GM21367 (cell line): Measurements from ENCODE around the gene MYRF.

Experiments
- ATAC-seq: cut with Tn5 transposase; IDR thresholded peaks from one replicate; pipeline ENCODE4 v1.9.1; 2021; ENCODE audit not compliant: unreplicated experiment

MYRF gene

DNA sequence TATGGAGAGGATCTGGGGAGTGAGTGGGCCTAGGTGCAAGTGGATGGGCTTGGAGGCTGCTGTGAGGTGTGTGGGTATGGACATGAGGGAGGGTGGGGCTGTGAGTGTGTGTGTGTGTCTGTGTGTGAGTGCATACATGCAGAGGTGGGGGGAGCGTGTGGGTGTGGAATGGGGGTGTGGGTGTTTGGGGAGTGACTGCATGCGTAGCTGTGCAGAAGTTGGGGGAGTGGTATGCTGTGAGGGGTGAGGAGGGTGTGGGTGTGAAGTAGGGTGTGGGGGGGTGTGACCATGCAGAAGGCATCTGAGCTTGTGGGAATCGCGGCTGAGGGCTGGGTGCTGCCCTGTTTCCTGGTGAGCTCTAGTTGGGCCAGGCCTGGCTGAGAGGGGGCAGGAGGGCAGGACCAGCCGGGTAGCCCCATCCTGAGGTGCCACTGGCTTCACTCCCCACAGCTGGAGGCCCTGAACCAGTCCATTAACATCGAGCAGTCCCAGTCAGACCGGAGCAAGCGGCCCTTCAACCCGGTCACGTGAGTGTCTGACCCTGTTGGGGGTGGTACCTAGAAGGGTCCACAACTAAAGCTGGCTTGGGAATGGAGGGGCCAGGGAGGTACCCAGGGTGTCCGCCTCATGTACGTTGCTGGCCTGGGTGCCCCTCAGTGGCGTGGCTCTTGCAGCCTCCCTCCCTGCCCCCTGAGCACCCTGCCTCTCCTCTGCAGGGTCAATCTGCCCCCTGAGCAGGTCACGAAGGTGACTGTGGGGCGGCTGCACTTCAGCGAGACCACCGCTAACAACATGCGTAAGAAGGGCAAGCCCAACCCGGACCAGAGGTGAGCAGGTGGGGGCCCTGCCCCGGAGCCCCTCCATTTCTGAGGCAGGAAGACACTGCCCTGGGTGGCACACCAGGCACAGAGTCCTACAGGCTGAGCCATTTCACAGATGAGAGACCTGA, 23.4 kb downstream of the MYRF start:
- no peak for ATAC-seq

DNA sequence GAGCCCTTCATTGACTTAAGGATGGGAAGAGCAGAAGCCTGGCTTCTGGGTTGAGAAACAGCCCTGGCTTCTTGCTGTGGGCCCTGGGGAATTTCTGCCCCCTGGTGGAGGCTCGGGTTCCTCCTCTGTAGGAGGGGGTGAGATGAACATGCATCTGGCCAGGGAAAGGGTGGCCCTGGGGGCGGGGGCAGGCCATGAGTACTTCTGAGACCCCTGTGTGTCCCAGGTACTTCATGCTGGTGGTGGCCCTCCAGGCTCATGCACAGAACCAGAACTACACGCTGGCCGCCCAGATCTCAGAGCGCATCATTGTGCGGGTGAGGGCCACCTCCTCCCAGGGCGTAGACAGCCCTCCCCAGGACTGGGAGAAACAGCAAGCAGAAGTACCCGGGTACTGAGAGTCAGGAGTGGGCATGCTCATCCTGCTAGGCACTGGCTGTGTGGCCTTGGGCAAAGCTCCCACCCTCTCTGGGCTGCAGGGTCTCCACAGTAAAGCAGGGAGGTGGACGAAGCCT, 24.2 kb downstream of the MYRF start:
- ATAC-seq: no peak

DNA sequence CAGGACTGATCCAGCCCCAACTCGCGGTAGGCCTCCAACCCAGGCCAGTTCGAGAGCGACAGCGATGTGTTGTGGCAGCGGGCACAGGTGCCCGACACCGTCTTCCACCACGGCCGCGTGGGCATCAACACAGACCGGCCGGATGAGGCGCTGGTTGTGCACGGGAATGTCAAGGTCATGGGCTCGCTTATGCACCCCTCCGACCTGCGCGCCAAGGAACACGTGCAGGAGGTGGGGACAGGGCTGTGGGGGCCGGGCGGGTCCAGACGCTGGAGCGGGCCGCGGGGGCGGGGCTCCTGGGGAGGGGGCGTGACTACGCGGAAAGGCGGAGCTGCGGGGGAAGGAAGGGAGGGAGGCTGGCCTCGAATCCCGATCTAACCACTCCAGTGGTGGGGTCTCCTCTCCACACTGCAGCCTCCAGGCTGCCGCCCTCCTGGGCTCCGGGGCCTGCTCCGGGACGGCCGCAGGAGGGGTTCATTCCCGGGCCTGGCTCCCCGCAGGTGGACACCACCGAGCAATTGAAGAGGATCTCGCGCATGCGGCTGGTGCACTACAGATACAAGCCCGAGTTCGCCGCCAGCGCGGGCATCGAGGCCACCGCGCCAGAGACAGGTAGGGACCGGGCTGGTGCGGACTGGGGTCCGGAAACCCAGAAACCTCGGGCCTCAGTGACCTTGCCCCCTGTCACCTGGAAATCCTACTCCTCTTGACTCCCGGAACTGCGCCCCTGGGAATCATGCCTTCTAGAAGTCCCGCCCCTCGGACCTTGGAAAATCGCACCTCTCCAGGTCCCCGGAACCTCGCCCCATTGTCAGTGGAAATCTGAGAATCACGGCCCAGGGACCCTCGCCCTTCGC, 25.0 kb downstream of the MYRF start:
- no peak for ATAC-seq

DNA sequence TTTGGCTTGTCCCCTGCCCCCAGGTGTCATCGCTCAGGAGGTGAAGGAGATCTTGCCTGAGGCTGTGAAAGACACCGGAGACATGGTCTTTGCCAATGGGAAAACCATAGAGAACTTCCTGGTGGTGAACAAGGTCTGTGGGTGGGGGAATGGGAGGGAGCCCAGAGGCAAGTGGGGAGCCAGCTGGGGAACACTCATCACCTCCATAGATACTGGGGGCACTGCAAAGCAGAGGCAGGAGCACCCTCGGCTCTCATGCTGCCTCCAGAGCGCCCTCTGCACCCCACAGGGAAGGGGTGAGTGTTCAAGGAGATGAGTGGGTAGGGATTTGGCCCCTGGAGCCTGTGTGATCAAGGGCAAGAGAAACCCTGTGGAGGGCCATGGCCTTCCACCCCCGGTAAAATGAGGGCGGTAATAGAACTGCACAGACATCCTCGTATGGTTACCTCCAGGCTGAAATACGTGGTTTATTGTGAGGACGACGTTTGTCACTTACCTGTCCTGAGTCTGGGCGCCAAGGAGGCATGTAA, 26.0 kb downstream of the MYRF start:
- ATAC-seq: no peak

DNA sequence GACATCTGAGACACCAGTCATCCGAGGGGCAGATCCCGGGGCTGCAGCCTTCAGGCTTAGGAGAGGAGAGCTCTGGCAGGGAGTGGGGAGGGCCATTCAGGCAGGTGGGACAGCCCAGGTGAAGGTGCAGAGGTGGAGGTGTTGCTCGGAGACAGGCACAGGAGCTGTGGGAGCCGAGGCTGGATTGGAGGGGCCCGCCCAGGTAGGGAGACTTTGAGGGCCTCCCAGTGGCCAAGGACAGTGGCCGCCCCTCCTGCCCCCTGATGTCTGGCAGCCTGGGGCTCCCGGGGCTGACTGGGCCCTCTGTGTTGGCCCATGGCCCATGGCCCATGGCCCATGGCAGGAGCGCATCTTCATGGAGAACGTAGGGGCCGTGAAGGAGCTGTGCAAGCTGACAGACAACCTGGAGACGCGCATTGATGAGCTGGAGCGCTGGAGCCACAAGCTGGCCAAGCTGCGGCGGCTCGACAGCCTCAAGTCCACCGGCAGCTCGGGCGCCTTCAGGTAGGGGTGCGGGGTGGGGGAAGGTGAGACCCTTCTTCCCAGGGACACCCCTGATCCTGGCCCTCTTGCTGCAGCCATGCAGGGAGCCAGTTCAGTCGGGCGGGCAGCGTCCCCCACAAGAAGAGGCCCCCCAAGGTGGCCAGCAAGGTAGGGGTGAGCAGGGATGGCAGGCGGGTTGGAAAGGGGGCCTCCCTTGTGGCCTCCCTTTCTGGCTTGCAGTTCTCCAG, 26.6 kb downstream of the MYRF start:
- no peak for ATAC-seq

DNA sequence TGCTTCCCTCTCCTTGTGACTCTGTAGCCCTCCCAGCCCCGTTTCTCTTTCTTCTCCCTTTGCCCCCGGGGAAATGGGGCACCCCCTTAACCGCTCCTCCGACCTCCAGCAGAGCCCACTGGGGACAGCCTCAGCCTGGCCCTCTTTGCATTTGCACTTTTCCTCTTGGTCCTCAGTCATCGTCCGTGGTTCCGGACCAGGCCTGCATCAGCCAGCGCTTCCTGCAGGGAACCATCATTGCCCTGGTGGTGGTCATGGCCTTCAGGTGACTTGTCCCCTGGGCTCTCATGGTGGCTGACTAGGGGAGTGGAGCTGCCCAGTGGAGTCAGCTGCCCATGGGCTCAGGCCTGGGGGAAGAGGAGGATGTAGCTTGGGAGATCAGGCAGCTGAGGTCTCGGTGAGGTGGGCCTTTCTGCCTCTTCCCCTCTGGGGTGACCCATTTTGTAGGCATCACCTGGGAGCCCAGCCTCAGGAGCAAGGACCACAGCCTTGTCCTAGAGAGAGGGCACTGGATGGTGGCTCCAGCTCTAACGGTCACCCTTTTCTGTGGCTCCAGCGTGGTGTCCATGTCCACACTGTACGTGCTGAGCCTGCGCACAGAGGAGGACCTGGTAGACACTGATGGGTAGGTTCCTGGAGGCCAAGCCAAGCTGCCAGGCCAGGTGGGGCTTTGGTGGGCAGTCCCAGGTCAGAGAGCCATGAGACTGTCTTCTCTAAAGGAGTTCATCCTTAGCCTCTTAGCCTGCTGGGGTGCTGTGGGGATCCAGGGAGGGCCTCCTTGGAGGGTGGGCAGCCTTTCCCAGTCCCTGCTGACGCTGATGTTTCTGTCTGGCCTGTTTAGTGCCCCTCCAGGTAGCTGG, 27.5 kb downstream of the MYRF start:
- no peak for ATAC-seq

GRCh38 chr11:61780581-61781162, 28.2 kb downstream of the MYRF start:
- no peak for ATAC-seq

DNA sequence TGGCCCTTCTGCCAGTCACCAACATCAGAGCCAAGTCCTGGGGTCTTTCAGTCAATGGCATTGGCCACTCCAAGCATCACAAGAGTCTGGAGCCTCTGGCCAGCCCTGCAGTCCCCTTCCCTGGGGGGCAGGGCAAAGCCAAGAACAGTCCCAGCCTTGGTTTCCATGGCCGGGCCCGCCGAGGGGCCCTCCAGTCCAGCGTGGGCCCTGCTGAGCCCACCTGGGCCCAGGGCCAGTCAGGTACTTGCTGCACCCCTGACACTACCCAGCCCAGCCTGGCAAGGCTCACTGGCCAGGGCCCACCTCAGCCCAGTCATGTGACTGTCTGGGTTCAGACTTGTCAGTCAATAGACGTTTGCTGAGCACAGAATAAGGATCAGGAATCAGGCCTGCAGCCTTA, 29.1 kb downstream of the MYRF start:
- no peak for ATAC-seq

- ATAC-seq: no peak
Observed at GRCh38 chr11:61782299-61782698, 29.9 kb downstream of the MYRF start.

DNA sequence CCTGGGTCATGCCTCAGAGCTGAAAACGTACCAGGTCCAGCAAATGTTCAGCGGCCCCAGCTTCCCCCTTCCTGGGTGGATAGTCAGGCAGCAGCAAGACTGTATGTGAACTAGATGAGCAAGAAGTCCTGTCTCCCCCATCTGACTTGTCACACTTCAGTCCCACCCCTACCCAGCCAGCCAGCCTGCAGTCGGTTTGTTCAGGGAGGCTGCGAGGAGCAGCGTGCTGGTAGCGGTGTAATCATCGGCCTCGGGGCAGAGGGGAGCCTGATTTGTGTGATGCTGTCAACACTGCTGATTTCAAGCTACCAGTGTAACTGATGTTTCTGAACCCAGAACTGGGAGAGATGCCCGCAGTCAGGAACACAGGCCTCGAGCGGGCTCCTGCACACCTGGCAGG, 30.4 kb downstream of the MYRF start:
- no peak for ATAC-seq

DNA sequence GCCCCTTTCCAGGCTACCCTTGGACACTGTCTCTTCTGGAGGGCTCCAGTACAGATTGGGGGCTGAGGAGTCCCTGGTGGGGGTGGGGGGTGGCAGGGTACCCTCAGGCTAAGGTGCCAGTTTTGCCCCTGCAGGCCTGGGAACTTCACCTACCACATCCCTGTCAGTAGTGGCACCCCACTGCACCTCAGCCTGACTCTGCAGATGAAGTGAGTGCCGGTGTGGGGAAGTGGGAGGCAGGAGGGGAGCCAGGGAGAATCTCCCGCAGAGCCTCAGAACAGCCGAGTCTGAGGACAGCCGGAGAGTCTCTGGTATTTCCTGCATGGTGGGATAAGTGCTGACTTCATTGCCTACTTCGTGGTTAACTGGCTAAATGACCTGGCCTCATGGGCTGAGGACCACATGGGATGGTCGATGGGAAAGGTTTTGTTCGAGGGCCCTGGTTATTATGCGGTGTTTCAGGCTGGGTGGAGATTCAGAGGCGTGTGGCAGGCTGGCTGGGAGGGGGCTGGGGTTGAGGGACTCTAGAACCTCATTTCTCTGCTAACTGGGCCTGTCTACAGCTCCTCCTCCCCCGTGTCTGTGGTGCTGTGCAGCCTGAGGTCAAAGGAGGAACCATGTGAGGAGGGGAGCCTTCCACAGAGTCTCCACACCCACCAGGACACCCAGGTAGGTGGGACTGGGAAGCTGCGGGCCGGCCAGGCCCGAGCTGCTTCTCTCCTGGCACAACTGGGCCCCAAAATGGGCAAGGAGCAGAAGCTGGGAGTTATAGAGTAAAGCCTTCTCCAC, 31.5 kb downstream of the MYRF start:
- ATAC-seq: no peak

DNA sequence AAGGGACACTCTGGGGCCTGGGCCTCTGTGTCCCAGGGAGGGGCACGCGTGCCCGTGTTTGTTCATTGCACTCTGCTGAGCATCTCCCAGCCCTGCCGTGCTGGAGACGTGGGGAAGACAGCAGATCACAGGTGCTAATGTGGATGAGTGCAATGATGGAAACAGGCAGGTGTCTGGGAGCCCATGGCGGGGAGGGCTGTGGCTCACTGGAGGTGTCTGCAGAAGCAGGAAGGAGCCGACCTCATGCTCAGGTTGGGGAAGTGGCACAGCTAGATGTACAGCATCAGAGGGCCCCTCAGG, 32.0 kb downstream of the MYRF start:
- no peak for ATAC-seq

DNA sequence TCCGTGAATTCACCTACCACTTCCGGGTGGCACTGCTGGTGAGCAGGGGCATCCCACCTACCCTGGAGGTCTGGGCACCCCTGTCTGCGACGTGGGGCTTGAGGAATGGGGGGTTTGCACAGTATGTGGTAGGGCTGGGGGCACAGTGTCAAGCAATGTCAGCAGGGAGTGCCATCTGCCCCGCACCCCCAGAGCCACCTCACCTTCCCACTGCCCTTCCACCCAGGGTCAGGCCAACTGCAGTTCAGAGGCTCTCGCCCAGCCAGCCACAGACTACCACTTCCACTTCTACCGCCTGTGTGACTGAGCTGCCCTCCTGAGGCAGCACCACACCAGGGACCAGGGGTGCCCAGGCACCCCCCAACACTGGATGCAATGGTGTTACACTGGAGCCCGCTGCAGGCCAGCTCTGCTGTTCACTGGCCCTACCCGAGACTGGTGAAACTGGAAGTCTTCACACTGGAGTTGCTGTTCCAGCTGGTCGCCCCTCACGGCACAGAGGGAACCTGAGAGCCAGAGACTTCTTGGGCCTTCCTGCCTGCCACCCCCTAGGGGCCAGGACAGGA, 33.5 kb downstream of the MYRF start:
- no peak for ATAC-seq

GRCh38 chr11:61787928-61788491, 35.6 kb downstream of the MYRF start:
- no peak for ATAC-seq

DNA sequence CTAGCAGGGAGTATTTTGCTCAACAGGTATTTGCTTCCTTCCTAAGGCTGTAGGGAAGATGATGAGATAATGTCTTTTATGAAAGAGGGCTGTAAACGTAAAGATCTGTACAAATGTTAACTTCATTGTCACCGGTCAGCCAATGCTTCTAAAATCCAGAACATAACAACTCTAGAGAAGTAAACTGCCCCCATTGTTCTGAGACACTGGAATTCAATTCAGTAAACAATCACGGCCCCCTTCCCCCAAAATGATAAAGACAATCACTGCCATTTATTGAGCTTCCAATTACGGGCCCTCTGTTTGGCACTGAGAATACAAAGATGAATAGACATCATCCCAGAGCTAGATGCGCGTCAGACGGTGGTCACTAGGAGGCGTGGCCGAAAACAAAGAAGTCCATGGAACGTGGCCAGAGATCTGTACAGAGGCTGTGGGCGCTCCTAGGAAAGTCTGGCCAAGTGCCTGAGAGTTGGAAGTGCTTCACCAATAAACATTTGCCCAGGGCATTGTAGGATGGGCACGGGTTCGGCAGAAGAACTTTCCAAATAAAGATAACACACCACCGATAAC, 39.4 kb downstream of the MYRF start:
- ATAC-seq: no peak

DNA sequence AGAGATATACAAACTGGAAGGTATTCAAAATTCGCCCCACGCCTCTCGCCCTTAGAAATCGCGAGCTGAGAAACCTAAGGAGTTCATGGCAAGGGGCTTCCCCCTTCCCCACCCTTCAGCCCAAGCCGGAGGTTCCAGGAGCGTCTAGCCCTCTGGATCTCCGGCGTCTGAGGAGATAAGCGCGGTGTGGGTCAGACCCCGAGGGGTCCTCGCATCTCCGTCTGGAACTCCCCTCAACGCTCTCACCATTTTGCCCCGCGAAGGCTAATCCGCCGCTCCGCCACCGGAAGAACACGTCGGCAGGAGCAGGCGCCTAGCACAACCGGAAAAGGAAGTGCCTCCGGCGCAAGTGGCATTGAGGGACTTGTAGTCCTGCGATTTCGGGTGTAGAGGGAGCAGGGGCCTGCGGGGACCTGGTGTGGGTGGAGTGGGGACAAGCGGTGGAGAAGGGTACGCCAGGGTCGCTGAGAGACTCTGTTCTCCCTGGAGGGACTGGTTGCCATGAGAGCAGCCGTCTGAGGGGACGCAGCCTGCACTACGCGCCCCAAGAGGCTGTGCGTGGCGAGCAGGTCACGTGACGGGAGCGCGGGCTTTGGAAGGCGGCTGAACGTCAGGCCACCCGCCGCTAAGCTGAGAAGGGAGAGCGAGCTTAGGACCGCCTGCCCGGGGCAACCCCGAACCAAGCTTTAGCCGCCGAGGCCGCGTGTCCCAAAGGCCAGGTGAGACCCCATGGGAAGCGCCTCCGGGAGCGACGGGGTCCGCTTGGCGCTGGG, 40.1 kb downstream of the MYRF start, which contains the start of the genes FEN1 and TMEM258:
Gene FEN1 (plus strand): TSS at position 602 of the 773 bp plus-strand sequence. CDS start 2,451 bp downstream, outside the sequence.
Gene TMEM258 (minus strand): TSS at position 290 of the 773 bp plus-strand sequence. CDS start 41 bp downstream, at position 249.
- ATAC-seq: peak; percentile 72
